Measurements from ENCODE around the gene UQCR11. TPM values are rescaled to one million over a fixed set of nuclear protein-coding genes. Genes with fewer than 3 reads are reported as not detected.

The UQCR11 gene
- polyA plus RNA-seq, 1 donor, result 117 TPM

GRCh38 chr19:1569997-1570396 is 35.3 kb downstream of the UQCR11 start:
- no peak for DNase-seq (ENCODE audit: low read depth)

GRCh38 chr19:1568320-1569019 is 36.8 kb downstream of the UQCR11 start, which contains the start of gene MEX3D:
Gene MEX3D (minus strand): TSS chr19:1568325. CDS start chr19:1568058, 267 bp downstream.
- no peak for DNase-seq (ENCODE audit: low read depth)

GRCh38 chr19:1567848-1568227 is 37.4 kb downstream of the UQCR11 start:
- DNase-seq (ENCODE audit: low read depth), result no peak

- DNase-seq (ENCODE audit: low read depth), result no peak
Measured at GRCh38 chr19:1567116-1567847, 38.0 kb downstream of the UQCR11 start.

- DNase-seq (ENCODE audit: low read depth), result peak; percentile 47
Measured at GRCh38 chr19:1566392-1567115, 38.7 kb downstream of the UQCR11 start.

GRCh38 chr19:1563251-1563650 is 42.0 kb downstream of the UQCR11 start:
- DNase-seq (ENCODE audit: low read depth), result no peak

- DNase-seq (ENCODE audit: low read depth), result no peak
Measured at GRCh38 chr19:1561236-1561842, 43.9 kb downstream of the UQCR11 start.

GRCh38 chr19:1560286-1560882 is 44.9 kb downstream of the UQCR11 start:
- no peak for DNase-seq (ENCODE audit: low read depth)

GRCh38 chr19:1558552-1558951 is 46.7 kb downstream of the UQCR11 start:
- DNase-seq (ENCODE audit: low read depth), result no peak

GRCh38 chr19:1556390-1557070 is 48.7 kb downstream of the UQCR11 start:
- DNase-seq (ENCODE audit: low read depth), result no peak

GRCh38 chr19:1555487-1556389 is 49.5 kb downstream of the UQCR11 start:
- no peak for DNase-seq (ENCODE audit: low read depth)

GRCh38 chr19:1554968-1555367 is 50.3 kb downstream of the UQCR11 start:
- no peak for DNase-seq (ENCODE audit: low read depth)

- no peak for DNase-seq (ENCODE audit: low read depth)
Measured at GRCh38 chr19:1553415-1553814, 51.8 kb downstream of the UQCR11 start.

- no peak for DNase-seq (ENCODE audit: low read depth)
Measured at GRCh38 chr19:1551068-1552040, 53.9 kb downstream of the UQCR11 start.

GRCh38 chr19:1549332-1549945 is 55.8 kb downstream of the UQCR11 start:
- no peak for DNase-seq (ENCODE audit: low read depth)
